IMR-90 (cell line): Measurements from ENCODE around the gene ITPRIP. TPM values are rescaled to one million over a fixed set of nuclear protein-coding genes. Genes with fewer than 3 reads are reported as not detected.

Experiments
- ATAC-seq: fragments of 200-7000 bp; cut with Tn5 transposase; 2 replicates; pipeline ENCODE4 v1.9.1; 2020; ENCODE audit warnings: low read depth, mild to moderate bottlenecking, moderate library complexity
- BruUV-seq: library from RNA; stranded (reverse); fragments of 400-500 nt; replicated peaks from 2 replicates; lab custom pipeline; 2021; lab: Mats Ljungman, UMichigan
- CTCF ChIA-PET: fragments of 300-600 bp; formaldehyde crosslinking; extraction: SDS; loops from one replicate; lab custom pipeline; 2021; ENCODE audit warnings: antibody characterized with exemption; lab: Yijun Ruan, JAX
- POLR2A ChIA-PET: fragments of 300-600 bp; sonication (Branson Sonifier 250); formaldehyde crosslinking; loops from one replicate; lab custom pipeline; 2022; ENCODE audit warnings: antibody characterized with exemption; ENCODE audit not compliant: unreplicated experiment; lab: Charles Lee
- DNase-seq: peaks from one replicate; pipeline ENCODE4 v3.0.0; 2013
- H2AFZ ChIP-seq: replicated peaks from 2 replicates; pipeline ENCODE3; 2013; ENCODE audit warnings: low read length, mild to moderate bottlenecking; ENCODE audit not compliant: poor library complexity
- H2AK5ac ChIP-seq: 2 replicates; pipeline ENCODE4 v1.6.1; 2013; ENCODE audit warnings: low read depth, low read length, inconsistent platforms
- H2AK9ac ChIP-seq: replicated peaks from 2 replicates; pipeline ENCODE3; 2013; ENCODE audit warnings: mild to moderate bottlenecking, low read depth, low read length, moderate library complexity; ENCODE audit not compliant: poor library complexity
- H2BK120ac ChIP-seq: 2 replicates; pipeline ENCODE4 v1.6.1; 2013; ENCODE audit warnings: low read depth, low read length, inconsistent platforms
- H2BK15ac ChIP-seq: 3 replicates; pipeline ENCODE4 v1.6.1; 2013; ENCODE audit warnings: low read depth, low read length, inconsistent platforms
- H2BK20ac ChIP-seq: 2 replicates; pipeline ENCODE4 v1.6.1; 2013; ENCODE audit warnings: low read depth, mild to moderate bottlenecking, inconsistent platforms, low read length, moderate library complexity
- H2BK5ac ChIP-seq: 2 replicates; pipeline ENCODE4 v1.6.1; 2013; ENCODE audit warnings: mild to moderate bottlenecking, low read depth, low read length, inconsistent platforms; ENCODE audit not compliant: poor library complexity, severe bottlenecking
- H3K14ac ChIP-seq: replicated peaks from 2 replicates; pipeline ENCODE4 v1.6.1; 2013; ENCODE audit warnings: low read depth, low read length, inconsistent platforms
- H3K18ac ChIP-seq: 2 replicates; pipeline ENCODE4 v1.6.1; 2013; ENCODE audit warnings: low read depth, low read length, control low read depth
- H3K23ac ChIP-seq: 2 replicates; pipeline ENCODE4 v1.6.1; 2013; ENCODE audit warnings: low read depth, low read length, inconsistent platforms
- H3K27ac ChIP-seq: 2 replicates; pipeline ENCODE4 v1.5.1; 2013; ENCODE audit warnings: mild to moderate bottlenecking, control low read depth, low read length; ENCODE audit not compliant: insufficient read depth
- H3K27me3 ChIP-seq: 2 replicates; pipeline ENCODE4 v1.6.1; 2013; ENCODE audit warnings: low read length; ENCODE audit not compliant: control insufficient read depth, insufficient read depth
- H3K36me3 ChIP-seq: 2 replicates; pipeline ENCODE4 v1.6.1; 2013; ENCODE audit warnings: low read length, mixed read lengths; ENCODE audit not compliant: control insufficient read depth, insufficient read depth
- H3K4ac ChIP-seq: 2 replicates; pipeline ENCODE4 v1.6.1; 2013; ENCODE audit warnings: low read depth, low read length, inconsistent platforms
- H3K4me1 ChIP-seq: 2 replicates; pipeline ENCODE4 v1.6.1; 2013; ENCODE audit warnings: low read length, mixed read lengths; ENCODE audit not compliant: control insufficient read depth, insufficient read depth
- H3K4me2 ChIP-seq: 2 replicates; pipeline ENCODE4 v1.6.1; 2013; ENCODE audit warnings: low read depth, mild to moderate bottlenecking, control low read depth, low read length, moderate library complexity
- H3K4me3 ChIP-seq: 2 replicates; pipeline ENCODE4 v1.5.1; 2013; ENCODE audit warnings: low read depth, mild to moderate bottlenecking, control low read depth, low read length, moderate library complexity; ENCODE audit not compliant: insufficient read depth
- H3K56ac ChIP-seq: 2 replicates; pipeline ENCODE4 v1.6.1; 2013; ENCODE audit warnings: low read length, inconsistent platforms; ENCODE audit not compliant: insufficient read depth; ENCODE audit errors: extremely low read depth
- H3K79me1 ChIP-seq, 2 experiments: 2 replicates each; pipeline ENCODE4 v1.6.1; 2013; ENCODE audit warnings: low read length in 2 of 2, inconsistent platforms in 1 of 2, low read depth in 1 of 2
- H3K9ac ChIP-seq: 2 replicates; pipeline ENCODE4 v1.6.1; 2013; ENCODE audit warnings: low read depth, low read length, control low read depth
- H3K9me1 ChIP-seq: 2 replicates; pipeline ENCODE4 v1.6.1; 2013; ENCODE audit warnings: low read length, inconsistent platforms; ENCODE audit not compliant: insufficient read depth
- H3K9me3 ChIP-seq: 2 replicates; pipeline ENCODE4 v1.6.1; 2013; ENCODE audit warnings: low read length; ENCODE audit not compliant: control insufficient read depth, insufficient read depth
- H4K20me1 ChIP-seq: 2 replicates; pipeline ENCODE4 v1.6.1; 2013; ENCODE audit warnings: low read length, inconsistent platforms; ENCODE audit not compliant: insufficient read depth
- H4K5ac ChIP-seq: 2 replicates; pipeline ENCODE4 v1.6.1; 2013; ENCODE audit warnings: mild to moderate bottlenecking, low read depth, low read length, control low read depth
- H4K8ac ChIP-seq, 2 experiments: 2 replicates each; pipeline ENCODE4 v1.6.1; 2013; ENCODE audit warnings: low read depth in 2 of 2, low read length in 2 of 2, control low read depth in 1 of 2, inconsistent platforms in 1 of 2
- H4K91ac ChIP-seq: 2 replicates; pipeline ENCODE4 v1.6.1; 2013; ENCODE audit warnings: low read depth, low read length, inconsistent platforms; ENCODE audit not compliant: insufficient read depth
- BHLHE40 ChIP-seq: fragments of 150-350 bp; IDR thresholded peaks from 2 replicates; pipeline ENCODE4 v1.6.1; 2016; ENCODE audit warnings: mild to moderate bottlenecking, low read depth, low read length
- CEBPB ChIP-seq: IDR thresholded peaks from 2 replicates; pipeline ENCODE4 v1.6.1; 2012; ENCODE audit warnings: low read depth, low read length, improper control_type of control experiment
- CHD1 ChIP-seq: IDR thresholded peaks from 2 replicates; pipeline ENCODE4 v1.6.1; 2012; ENCODE audit warnings: low read depth, low read length, improper control_type of control experiment
- CTCF ChIP-seq: conservative IDR thresholded peaks from 2 replicates; pipeline ENCODE4 v1.5.1; 2012; ENCODE audit warnings: mild to moderate bottlenecking, low read depth, low read length, improper control_type of control experiment
- FOS ChIP-seq: fragments of 150-350 bp; IDR thresholded peaks from 2 replicates; pipeline ENCODE4 v1.6.1; 2016; ENCODE audit warnings: low read depth, low read length
- MAFK ChIP-seq: IDR thresholded peaks from 2 replicates; pipeline ENCODE4 v1.6.1; 2012; ENCODE audit warnings: low read depth, low read length, improper control_type of control experiment
- MAZ ChIP-seq: IDR thresholded peaks from 2 replicates; pipeline ENCODE4 v1.6.1; 2012; ENCODE audit warnings: low read depth, mild to moderate bottlenecking, low read length, improper control_type of control experiment, moderate library complexity, borderline replicate concordance
- MXI1 ChIP-seq: IDR thresholded peaks from 2 replicates; pipeline ENCODE4 v1.6.1; 2012; ENCODE audit warnings: low read depth, mild to moderate bottlenecking, low read length, moderate library complexity, borderline replicate concordance
- NFE2L2 ChIP-seq: fragments of 150-350 bp; IDR thresholded peaks from 2 replicates; pipeline ENCODE4 v1.6.1; 2016; ENCODE audit warnings: low read depth, mild to moderate bottlenecking, low read length
- POLR2A ChIP-seq: IDR thresholded peaks from 2 replicates; pipeline ENCODE4 v1.6.1; 2012; ENCODE audit warnings: mild to moderate bottlenecking, low read depth, low read length
- RAD21 ChIP-seq: IDR thresholded peaks from 2 replicates; pipeline ENCODE4 v1.6.1; 2012; ENCODE audit warnings: low read length, improper control_type of control experiment
- RCOR1 ChIP-seq: IDR thresholded peaks from 2 replicates; pipeline ENCODE4 v1.6.1; 2012; ENCODE audit warnings: mild to moderate bottlenecking, low read length, improper control_type of control experiment; ENCODE audit not compliant: insufficient replicate concordance
- RFX5 ChIP-seq: IDR thresholded peaks from 2 replicates; pipeline ENCODE4 v1.8.0; 2012; ENCODE audit warnings: low read depth, mild to moderate bottlenecking, low read length, moderate library complexity
- SMC3 ChIP-seq: fragments of 150-350 bp; IDR thresholded peaks from 2 replicates; pipeline ENCODE4 v1.6.1; 2016; ENCODE audit warnings: low read depth, mild to moderate bottlenecking, antibody characterized with exemption, low read length, moderate library complexity
- WGBS, 2 experiments: methylation state at CpG; one replicate each; pipeline versions ENCODE4 v1.1.5 to v1.1.7; 2013; ENCODE audit warnings: missing lambda C conversion rate in 2 of 2; ENCODE audit not compliant: insufficient read length in 1 of 2; ENCODE audit errors: extremely low coverage in 2 of 2; 5-methylcytosine and 5-hydroxymethylcytosine counted together
- dilution Hi-C: fragments of 300-500 bp; cut with HindIII; formaldehyde crosslinking; loops from one replicate; pipeline ENCODE4 v1.14.3; 2018; ENCODE audit warnings: low sequenced_read_pairs; ENCODE audit not compliant: unreplicated experiment
- in situ Hi-C: fragments of 300-500 bp; cut with MboI; formaldehyde crosslinking; loops from 3 replicates; pipeline ENCODE4 v1.14.3; 2019; ENCODE audit warnings: low sequenced_read_pairs, inconsistent platforms, mixed read lengths
- intact Hi-C: fragments of 100-400 bp; cut with micrococcal nuclease; formaldehyde crosslinking; loops from 2 replicates; pipeline ENCODE4 v1.10.0; 2022
- polyA plus RNA-seq, 3 experiments: library from polyadenylated mRNA; depleted of rRNA; stranded (reverse); fragments of >200 nt; gene quantifications; 2 replicates each; pipeline ENCODE4 v1.2.3, GENCODE V29; 2012; ENCODE audit warnings: low replicate concordance in 1 of 3
- total RNA-seq: library from RNA; depleted of rRNA; stranded (reverse); fragments of >200 nt; gene quantifications from 2 replicates; pipeline ENCODE4 v1.2.3, GENCODE V29; 2012
- TF ChIP-seq, protein P1 (sequence below): fragments of 150-350 bp; IDR thresholded peaks from 2 replicates; pipeline ENCODE4 v1.6.1; 2017; ENCODE audit warnings: mild to moderate bottlenecking, antibody characterized with exemption, low read length, low read depth
- TF ChIP-seq, protein P2 (sequence below): fragments of 150-350 bp; IDR thresholded peaks from 2 replicates; pipeline ENCODE4 v1.6.1; 2016; ENCODE audit warnings: low read depth, mild to moderate bottlenecking, low read length, moderate library complexity, borderline replicate concordance

ITPRIP gene
- total and polyA plus RNA-seq, 2 of the 4 experiments (the other 2 are of a cell fraction) = 7.5 to 31.9 TPM

- DNase-seq (no peak), ATAC-seq (no peak)
- in situ Hi-C loops = no loop called here
- H3K27ac ChIP-seq = no peak overlapping the region
- no peaks in the 10 kb centered on the region for H3K79me1 ChIP-seq
- no peaks in the 10 kb centered on the region; the same call in 1 of the 2 replicates for H3K9me1 ChIP-seq
- no peak overlapping the region for H3K56ac ChIP-seq
- H3K4me1 ChIP-seq = peaks cover 4% of the 10 kb centered on the region; the same call in 1 of the 2 replicates
- ChIA-PET POLR2A (no interaction called here), CTCF (interaction anchor here (3.1 kb wide), 1 partner anchor 11 kb away, joined by 12 read pairs; no protein-coding TSS in a partner anchor)
- H4K91ac ChIP-seq = no peak overlapping the region
- TF ChIP-seq, protein P1, sequence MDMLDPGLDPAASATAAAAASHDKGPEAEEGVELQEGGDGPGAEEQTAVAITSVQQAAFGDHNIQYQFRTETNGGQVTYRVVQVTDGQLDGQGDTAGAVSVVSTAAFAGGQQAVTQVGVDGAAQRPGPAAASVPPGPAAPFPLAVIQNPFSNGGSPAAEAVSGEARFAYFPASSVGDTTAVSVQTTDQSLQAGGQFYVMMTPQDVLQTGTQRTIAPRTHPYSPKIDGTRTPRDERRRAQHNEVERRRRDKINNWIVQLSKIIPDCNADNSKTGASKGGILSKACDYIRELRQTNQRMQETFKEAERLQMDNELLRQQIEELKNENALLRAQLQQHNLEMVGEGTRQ = no peak
- no peak for TF ChIP-seq MXI1
- TF ChIP-seq BHLHE40 = no peak
- no peak for TF ChIP-seq RAD21
- no peak for TF ChIP-seq MAZ
- TF ChIP-seq CTCF = no peak
- no peak for TF ChIP-seq NFE2L2
- no peak for TF ChIP-seq RCOR1
- no peak for TF ChIP-seq POLR2A
- no peak for TF ChIP-seq RFX5
- TF ChIP-seq, protein P2, sequence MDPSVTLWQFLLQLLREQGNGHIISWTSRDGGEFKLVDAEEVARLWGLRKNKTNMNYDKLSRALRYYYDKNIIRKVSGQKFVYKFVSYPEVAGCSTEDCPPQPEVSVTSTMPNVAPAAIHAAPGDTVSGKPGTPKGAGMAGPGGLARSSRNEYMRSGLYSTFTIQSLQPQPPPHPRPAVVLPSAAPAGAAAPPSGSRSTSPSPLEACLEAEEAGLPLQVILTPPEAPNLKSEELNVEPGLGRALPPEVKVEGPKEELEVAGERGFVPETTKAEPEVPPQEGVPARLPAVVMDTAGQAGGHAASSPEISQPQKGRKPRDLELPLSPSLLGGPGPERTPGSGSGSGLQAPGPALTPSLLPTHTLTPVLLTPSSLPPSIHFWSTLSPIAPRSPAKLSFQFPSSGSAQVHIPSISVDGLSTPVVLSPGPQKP = no peak
- TF ChIP-seq CEBPB = no peak
- TF ChIP-seq SMC3 = no peak
- no peak for TF ChIP-seq CHD1
- TF ChIP-seq FOS = no peak
- TF ChIP-seq MAFK = no peak
- intact Hi-C loops = no loop called here
- no peak overlapping the region for H3K23ac ChIP-seq
- H3K4me2 ChIP-seq = no peak overlapping the region
- H2BK20ac ChIP-seq = no peak overlapping the region
- H2BK15ac ChIP-seq = no peak overlapping the region
- H4K8ac ChIP-seq = no peak overlapping the region
- no peak overlapping the region for H3K4ac ChIP-seq
- H3K4me3 ChIP-seq = no peak overlapping the region
- no peak overlapping the region for H2AK9ac ChIP-seq
- no peaks in the 10 kb centered on the region for H3K27me3 ChIP-seq
- no peak overlapping the region for H2AK5ac ChIP-seq
- no TSS peak for BruUV-seq
- no peaks in the 10 kb centered on the region for H4K20me1 ChIP-seq
- H3K14ac ChIP-seq = no peak overlapping the region
- no peak overlapping the region for H2AFZ ChIP-seq
- dilution Hi-C loops = no loop called here
- H3K18ac ChIP-seq = no peak overlapping the region
- no peak overlapping the region for H2BK5ac ChIP-seq
- no peak overlapping the region for H3K9ac ChIP-seq
- no CpG with 5 or more reads among the region's 3 CpGs for WGBS, 2 experiments
- H4K5ac ChIP-seq = no peak overlapping the region
- no peaks in the 10 kb centered on the region for H3K9me3 ChIP-seq
- no peak overlapping the region for H2BK120ac ChIP-seq
- H3K36me3 ChIP-seq = no peaks in the 10 kb centered on the region
Observed at GRCh38 chr10:104279550-104280259, 58.6 kb downstream of the ITPRIP start.
